Esophagus muscularis mucosa (tissue), 4 donors: ENCODE data around the gene LRRC27.
A peak's percentile ranks its signal among the peaks of the same experiment; 100 is the strongest.

Experiments
- CTCF ChIP-seq, 3 experiments: fragments of 200-600 bp in 2 of 3; fragments of 450-650 bp in 1 of 3; sonication (generic) in 2 of 3; IDR thresholded peaks; one replicate each; pipeline ENCODE4 v1.5.1; 2017 to 2019; ENCODE audit warnings: antibody characterized with exemption in 3 of 3, mild to moderate bottlenecking in 2 of 3, moderate library complexity in 1 of 3
- EP300 ChIP-seq: sonication (generic); formaldehyde crosslinking; IDR thresholded peaks from one replicate; pipeline ENCODE4 v1.6.1; 2017; ENCODE audit warnings: antibody characterized with exemption
- POLR2A ChIP-seq: fragments of 450-650 bp; IDR thresholded peaks from one replicate; pipeline ENCODE4 v1.6.1; 2017; ENCODE audit warnings: antibody characterized with exemption, moderate library complexity, mild to moderate bottlenecking, low read depth
- POLR2AphosphoS5 ChIP-seq, 2 donors: sonication (generic); formaldehyde crosslinking; IDR thresholded peaks; one replicate each; pipeline ENCODE4 v1.6.1; 2017; ENCODE audit warnings: antibody characterized with exemption in 2 of 2

GRCh38 chr10:132420981-132421846, 89.2 kb downstream of the LRRC27 start:
- TF ChIP-seq CTCF (IDR thresholded peaks at IDR 0.05): no peak
- no peak for TF ChIP-seq POLR2A
- peak in 1 of 2 donors; percentile 40 for TF ChIP-seq POLR2AphosphoS5 (IDR thresholded peaks at IDR 0.05)
- no peak for TF ChIP-seq EP300
